GM21717 (cell line): ENCODE data around the gene PDZD2.
"Not testable (repeated sequence)": the region's sequence is repeated elsewhere in the genome, so short reads cannot be mapped to it uniquely, and the experiment has no call there.

ENCODE experiments used
- ATAC-seq: cut with Tn5 transposase; IDR thresholded peaks from one replicate; pipeline ENCODE4 v1.9.1; 2021; ENCODE audit warnings: mild to moderate bottlenecking, moderate library complexity; ENCODE audit not compliant: unreplicated experiment

Gene PDZD2

DNA sequence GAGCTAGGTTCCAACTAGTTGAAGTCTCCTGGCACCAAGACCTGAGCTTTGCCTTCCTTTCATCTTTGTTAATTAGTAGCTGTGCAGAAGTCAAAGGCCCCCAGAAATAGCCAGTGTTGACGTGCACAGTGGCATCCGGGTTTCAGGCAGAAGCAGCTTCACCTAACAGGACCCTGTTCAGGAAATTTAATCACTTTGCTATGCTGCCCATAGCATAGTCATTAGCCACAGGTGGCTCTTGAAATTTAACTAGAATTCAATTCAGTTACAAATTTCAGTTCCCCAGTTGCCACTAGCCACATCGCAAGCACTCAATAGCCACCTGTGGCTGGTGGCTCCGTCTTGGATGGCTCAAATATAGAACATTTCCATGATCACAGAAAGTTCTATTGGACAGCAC is 356.1 kb downstream of the PDZD2 start:
- no peak for ATAC-seq

DNA sequence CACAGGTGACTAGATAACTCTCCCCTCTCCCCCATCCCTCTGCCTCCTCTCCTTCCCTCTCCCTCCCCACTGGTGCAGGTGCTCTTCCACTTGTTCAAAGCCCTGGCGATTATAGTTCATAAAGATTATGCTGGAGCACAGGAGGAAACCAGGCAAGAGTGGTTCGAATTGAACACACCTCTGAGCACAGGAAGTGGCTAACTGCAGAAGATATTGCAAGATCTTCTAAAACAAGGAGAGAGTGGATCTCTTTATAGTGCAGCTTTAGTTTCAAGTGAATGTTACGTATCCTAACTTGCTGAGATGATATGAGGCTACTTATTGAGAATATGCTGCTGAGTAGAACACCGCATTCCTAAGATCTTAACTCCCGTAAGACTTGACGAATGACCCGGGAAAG is 356.8 kb downstream of the PDZD2 start:
- ATAC-seq, result no peak

DNA sequence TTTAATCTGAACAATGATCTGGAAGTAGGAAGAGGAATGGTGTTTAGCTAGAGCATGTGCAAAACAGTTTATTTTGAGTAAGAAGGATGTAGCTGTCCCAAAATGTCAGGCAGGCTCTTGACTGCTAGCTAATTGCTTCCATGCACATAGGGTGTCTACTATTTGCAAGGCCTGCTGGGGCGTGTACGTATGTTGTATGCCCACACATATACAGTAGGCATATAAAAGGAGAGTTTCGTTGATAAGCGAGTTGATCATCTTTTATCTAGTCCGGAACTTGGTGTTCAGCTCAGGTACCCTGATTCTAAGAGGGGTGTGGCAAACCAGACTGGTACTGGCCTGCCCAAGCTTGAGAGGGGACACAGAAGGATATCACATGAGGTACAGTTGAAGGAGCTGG is 358.0 kb downstream of the PDZD2 start:
- ATAC-seq, result no peak

DNA sequence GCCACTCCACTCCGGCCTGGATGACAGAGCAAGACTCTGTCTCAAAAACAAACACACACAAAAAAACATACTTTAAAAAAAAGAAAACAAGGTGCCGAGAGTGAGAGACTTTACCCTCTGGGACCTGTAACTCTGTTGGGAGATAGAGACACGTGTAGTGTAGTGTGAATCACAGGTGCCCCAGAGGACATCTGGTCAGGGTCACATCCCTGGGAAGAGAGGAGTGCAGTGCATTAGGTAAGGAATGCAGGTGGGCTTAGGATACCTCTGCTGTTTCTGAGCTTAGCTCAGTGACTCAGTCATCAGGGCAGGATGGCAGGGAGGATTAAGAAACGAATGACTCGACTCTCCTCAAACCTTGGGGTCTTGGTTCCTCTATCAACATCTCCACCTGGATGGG is 360.5 kb downstream of the PDZD2 start:
- ATAC-seq, result no peak

DNA sequence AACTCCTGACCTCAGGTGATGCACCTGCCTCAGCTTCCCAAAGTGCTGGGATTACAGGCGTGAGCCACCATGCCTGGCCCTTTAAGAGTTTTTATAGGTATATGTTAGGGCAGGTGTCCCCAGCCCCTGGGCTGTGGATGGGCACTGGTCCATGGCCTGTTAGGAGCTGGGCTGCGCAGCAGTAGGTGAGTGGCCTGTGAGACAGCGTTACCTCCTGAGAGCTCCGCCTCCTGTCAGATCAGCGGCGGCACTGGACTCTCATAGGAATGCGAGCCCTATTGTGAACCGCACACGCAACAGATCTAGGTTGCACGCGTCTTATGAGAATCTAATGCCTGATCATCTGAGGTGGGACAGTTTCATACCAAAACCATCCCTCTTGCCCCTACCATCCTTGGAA is 361.8 kb downstream of the PDZD2 start:
- ATAC-seq, result no peak

DNA sequence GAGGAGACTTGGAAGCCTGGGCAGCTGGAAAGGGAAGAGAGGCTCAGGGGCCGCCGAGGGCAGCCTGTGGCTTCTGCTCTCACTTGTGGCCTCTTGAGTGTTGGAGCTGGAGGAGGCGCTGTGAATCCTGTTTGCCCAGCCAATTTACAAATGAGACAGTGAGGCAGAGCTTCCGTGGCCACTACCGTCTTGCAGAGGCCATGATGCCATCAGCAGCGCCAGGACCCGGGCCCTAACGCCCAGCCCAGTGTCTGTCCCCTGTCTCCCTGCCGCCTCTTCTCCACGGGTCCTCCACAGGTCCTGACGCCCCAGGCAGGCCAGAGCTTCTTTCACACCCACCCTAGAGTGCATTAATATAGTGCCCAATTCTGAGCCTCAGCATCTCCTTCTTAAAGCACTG is 362.4 kb downstream of the PDZD2 start:
- ATAC-seq, result no peak

DNA sequence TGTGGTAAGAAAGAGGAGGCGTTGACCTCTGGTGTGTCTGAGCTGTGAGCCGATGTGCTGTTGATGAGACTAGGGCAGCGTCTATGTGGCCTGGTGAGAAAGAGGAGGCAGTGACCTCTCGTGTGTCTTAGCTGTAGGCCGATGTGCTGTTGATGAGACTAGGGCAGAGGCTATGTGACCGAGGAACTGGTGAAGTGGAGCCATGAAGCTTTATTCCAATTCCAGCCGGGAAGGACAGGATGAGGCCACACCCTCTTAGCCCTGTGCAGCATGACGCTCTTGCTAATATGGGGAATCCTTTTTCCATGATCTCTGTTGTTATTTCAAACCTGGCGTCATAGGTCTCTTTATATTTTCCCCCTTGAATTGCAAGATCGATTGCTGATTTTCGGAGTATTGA is 362.8 kb downstream of the PDZD2 start:
- ATAC-seq, result no peak

DNA sequence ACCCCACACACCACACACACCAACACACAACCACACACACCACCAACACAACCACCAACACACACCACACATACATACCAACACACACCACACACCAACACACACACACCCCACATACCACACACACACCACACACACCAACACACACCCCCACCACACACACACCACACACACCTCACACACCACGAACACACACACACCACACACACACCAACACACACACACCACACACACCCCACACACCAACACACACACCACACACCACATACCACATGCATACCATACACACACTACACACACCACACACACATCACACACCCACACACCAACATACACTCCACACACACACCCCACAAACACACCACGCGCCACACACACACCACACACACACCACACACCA is 363.8 kb downstream of the PDZD2 start:
- no peak for ATAC-seq

DNA sequence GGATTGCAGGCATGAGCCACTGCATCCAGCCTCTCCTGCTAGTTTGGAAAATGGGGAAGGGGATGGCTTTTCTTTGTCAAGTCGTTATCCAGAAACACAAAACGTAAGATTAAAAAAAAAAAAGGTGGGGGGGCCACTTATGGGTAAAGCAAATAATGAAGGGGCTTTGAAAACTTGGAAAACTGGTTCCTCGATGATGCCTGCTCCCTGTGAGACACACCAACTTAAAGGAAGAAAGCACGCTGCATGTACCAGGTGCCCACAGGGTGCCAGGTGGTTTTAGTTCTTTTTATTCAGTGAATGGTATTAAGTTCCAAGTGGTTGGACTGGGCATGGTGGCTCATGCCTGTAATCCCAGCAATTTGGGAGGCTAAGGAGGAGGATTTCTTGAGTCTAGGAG is 365.1 kb downstream of the PDZD2 start:
- no peak for ATAC-seq

DNA sequence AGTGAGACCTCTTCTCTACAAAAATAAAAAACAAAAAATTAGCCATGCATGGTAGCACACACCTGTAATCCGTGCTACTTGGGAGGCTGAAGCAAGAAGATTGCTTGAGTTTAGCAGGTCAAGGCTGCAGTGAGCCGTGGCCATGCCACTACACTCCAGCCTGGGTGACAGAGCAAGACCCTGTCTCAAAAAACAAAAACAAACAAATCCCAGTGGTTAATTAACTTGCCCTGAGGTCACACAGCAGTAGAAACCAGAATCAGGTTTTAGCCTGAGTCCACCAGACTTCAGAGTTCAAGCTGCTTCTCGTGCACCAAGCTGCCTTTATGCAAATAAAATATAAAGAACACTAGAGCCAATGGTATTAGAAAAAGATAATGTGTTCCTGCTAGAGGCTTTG is 365.5 kb downstream of the PDZD2 start:
- no peak for ATAC-seq

DNA sequence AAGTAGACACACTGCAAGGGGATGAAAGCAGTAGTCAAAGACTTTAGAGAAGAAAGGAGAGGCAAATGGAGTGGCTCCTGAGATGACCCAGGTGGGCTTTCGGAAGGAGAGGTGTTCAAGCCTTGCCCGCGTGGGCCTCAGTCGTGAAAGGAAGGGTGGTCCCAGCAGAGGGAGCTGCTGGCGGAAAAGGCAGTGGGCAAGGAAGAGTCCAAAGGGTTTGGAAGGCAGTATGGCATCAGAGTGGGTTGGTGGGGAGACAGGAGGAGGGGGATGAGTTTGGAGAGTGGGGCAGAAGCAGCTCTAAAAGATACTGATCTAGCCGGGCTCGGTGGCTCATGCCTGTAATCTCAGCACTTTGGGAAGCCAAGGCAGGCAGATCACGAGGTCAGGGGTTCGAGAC is 369.8 kb downstream of the PDZD2 start:
- ATAC-seq, result no peak

DNA sequence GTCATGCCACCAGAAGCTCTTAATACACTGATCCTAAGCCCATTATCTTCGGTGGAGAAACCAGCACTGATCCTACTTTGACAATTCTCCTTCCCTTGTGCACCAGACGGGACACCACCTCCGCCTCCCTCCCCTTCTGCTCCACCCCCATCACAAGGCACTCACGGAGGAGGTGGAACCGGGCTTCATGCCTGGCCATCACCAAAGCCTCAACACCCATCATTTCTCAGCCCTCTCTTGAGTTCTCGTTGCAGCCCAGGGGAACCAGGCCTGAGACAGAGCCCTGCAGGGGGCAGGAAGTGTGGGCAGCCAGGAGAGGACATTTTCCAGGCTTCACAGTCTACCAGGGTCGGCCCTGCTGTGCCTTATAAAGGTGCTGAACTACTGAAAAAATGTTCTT is 374.7 kb downstream of the PDZD2 start:
- ATAC-seq, result no peak

DNA sequence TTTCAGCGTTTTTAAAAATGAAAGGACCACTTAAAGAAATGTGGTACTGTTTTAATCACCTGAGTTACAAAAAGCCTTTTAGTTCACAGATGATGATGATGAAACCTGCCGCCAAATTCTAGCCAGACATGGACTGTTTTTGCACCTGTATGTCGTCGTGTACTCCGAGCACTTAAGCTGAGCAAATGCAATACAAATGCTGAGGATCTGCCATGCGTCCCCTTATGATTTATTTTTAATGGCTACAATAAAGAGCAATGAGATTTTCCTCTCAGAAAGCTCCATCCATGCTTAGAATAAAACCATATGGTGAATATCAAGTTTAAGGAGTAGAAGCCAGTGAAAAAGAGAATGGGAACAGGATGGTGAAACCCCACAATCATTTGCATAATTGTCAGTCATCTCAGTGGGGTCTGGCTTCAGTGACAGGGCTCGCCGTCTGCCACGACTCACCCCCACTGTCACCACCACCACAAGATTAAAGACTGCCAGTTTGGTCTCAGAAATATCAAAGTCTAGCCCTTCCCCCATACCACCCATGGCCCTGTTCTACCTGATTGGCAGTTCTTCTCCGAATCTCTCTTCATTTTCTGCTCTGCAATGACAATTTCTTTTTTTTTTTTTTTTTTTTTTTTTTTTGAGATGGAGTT is 375.3 kb downstream of the PDZD2 start:
- no peak for ATAC-seq

DNA sequence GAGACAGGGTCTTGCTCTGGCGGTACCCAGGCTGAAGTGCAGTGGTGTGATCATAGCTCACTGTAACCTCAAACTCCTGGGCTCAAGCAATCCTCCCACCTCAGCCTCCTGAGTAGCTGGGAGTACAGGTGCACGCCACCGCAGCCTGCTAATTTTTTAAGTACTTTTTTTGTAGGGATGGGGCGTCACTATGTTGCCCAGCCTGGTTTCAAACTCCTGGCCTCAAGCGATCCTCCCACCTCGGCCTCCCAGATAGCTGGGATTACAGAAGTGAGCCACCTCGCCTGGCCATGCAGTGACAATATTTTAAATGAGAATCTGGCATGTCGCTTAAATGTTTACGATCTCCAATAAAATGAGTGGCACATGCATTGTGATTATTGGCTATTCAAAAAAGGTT is 376.3 kb downstream of the PDZD2 start:
- not testable (repeated sequence) for ATAC-seq

DNA sequence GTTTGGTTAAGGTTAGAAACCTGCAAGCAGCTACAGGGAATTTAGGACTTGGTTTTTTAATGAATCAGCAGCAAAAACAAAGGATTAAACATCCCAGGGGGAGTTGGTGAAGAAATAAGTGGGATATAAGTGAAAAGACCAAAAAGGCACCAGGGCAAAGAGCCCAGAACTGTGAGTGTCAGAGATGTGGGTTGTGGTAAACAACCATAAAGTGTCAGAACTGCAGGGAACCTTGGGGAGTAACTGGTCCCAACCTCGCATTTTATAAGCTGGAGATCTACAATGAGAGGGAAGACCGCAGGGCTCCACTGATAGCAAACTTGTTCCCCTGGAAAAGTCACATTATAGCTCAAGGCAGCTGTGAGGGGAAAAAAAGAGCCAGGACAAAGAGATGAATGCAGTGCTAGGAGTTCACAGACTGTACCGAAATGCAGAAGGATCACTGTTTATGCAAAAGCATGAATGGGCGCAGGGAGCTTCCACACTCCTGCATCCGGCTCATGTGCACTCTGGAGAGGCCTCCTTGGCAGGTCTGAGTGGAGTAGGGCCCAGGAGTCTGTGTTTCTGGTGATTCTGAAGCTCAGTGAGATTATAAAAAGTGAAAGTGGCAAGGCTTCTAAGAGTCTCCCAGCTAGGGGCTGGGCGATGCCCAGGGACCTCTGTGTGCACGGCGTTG is 378.9 kb downstream of the PDZD2 start:
- ATAC-seq, result no peak

DNA sequence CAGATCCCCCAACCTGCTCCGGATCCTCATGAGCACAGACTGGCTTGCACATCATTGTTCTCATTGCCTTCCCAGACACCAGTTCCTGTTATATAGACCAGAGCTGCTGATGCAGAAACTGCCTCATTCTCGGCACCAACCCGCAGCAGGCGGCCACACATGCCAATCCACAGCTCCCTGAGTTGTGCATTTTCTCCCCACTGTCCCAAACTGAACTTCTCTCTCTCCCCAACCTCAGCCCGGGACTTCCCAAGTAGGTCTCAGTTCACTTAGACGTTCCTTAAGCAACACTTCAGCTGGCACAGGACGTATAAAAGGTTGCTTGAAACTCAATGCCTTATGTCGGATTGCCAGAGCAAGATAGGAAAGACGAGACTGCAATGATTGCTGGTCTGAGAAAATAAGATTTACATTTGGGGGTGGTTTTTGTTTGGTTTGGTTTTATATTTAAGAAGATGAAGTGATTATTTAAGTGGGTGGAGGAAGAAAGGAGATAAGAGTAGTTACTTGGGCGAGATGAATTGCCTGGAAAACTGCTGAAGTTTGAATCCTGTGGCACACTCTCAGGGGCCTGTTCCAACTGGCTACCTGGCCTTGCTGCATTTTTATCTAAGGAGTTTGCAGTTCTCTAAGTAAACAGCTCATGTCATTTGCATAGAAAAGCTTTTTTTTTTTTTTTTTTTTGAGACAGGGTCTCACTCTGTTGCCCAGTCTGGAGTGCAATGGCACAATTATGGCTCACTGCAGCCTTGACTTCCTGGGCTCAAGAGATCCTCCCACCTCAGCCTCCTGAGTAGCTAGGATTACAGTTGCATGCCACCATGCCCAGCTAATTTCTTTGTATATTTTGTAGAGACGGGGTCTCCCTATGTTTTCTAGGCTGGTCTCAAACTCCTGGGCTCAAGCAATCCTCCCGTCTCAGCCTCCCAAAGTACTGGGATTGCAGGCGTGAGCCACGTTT is 379.8 kb downstream of the PDZD2 start:
- no peak for ATAC-seq

DNA sequence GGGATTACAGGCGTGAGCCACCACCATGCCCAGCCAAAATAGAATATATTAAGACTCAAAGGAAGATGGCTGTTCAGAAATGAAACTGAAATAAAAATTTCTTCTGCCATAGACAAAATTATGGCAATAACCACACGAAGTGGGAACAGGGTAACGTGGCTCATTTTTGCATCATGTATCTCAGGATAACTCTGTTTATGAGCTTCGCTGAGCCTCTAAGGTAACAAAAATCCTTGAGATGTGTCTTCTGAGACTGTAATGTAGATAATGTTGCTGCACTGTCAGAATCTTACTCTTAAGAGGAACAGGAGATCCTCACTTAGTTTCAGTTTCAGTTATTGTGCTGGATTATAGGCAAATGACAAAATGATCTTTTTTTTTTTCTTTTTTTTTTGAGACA is 381.3 kb downstream of the PDZD2 start:
- ATAC-seq, result peak; percentile 70

DNA sequence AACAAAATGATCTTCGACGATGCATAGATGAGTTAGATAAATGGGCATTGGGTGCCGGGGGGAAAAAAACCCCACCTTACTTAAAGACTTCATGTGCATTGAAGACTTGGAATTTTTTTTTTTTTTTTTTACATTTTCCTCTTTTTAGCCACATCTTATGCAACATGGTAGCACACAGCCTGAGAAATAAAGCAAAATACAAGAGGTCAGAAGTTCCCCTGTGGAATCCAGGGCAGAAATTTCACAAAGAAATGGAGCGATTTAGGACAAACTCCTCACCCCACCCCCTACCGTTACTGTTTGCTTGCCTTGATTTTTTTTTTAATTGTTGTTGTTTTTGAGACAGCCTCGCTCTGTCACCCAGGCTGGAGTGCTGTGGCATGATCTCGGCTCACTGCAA is 382.0 kb downstream of the PDZD2 start:
- ATAC-seq, result no peak

DNA sequence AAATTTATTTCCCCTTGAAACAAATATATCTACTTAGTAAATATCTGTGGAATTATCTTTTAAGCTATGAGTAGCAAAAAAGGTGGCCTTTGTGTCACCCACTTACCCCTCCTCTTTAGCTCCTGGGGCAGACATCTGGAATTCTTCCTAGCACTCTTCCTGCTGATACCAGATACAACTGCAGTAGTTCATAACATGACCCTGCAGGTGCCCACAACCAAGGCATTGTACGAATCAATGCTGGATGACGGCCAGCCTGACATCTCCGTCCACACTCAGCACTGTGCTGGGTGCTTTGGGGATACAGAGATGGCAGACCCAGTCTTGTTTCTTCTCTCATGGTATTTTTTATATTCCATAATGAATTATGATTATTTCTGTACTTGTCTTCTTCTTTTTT is 382.8 kb downstream of the PDZD2 start:
- ATAC-seq, result no peak

DNA sequence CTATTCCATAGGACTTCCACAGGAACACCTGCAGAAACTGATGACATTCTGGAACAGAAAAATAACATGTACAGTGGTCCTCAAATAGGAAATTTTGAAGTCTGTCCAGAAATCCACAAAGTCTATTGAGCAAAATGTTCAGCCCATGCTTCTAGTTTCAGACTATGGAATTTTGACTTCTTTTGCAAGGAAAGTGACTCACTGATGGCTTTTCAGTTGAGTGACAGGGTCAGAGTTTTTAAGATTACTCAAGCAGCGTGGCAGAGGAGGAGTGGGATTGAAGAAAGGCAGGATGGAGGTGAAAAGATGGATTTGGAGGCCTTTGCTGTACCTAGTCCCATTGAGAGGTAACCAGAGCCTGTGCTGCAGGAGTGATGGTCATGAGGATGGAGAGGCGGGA is 383.7 kb downstream of the PDZD2 start:
- ATAC-seq, result no peak

DNA sequence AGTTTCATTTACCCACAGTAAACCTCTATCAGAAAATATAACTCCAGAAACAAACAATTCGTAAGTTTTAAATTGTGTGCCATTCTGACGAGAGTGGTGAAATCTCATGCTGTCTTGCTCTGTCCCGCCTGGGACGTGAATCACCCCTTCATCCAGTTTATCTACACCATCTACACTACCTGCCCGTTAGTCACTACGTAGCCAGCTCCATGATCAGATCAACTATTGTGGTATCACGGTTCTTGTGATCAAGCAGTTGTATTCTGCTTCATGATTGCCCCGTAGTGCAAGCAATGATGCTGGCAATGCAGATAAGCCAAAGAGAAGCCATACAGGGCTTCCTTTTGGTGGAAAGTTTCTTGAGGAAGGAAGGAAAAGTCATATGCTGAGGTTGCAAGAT is 384.9 kb downstream of the PDZD2 start:
- no peak for ATAC-seq

DNA sequence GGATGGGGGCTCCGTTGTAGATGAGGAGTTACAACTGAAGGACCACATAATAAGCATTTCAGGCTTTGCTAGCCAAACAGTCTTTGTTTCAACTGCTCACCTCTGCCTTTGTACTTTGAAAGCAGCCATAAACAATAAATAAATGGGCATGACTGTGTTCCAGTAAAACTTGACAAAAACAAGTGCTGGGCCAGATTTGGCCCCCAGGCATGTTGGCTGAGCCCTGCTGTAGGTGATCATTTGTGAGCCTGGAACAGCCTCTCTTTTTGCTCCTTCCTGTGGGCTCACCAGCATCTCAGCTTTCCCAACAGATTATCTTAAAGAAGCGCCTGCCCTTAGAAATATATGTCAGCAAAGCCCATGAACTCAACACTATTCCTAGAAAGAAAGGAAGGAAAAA is 385.8 kb downstream of the PDZD2 start:
- no peak for ATAC-seq
